HG03571 (cell line): ENCODE results near the gene VIP.
"Not testable (repeated sequence)": the region's sequence is repeated elsewhere in the genome, so short reads cannot be mapped to it uniquely, and the experiment has no call there.

Experiments used
- ATAC-seq: cut with Tn5 transposase; IDR thresholded peaks from one replicate; pipeline ENCODE4 v1.9.1; 2021; ENCODE audit not compliant: unreplicated experiment

The VIP gene

DNA sequence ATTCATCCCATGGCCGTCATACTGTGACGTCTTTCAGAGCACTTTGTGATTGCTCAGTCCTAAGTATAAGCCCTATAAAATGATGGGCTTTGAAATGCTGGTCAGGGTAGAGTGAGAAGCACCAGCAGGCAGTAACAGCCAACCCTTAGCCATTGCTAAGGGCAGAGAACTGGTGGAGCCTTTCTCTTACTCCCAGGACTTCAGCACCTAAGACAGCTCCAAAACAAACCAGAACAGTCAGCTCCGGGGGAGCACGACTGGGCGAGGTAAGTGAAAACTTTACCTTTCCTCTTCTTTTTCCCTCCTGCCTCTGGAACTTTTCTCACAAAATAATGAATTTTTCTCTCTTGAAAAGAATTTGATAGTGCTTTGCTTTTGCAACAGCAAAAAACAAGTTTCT, at the start of gene VIP:
TSS of gene VIP (plus strand) at position 104 of the 400 bp plus-strand sequence. CDS start 1,381 bp downstream, outside the sequence.
- no peak for ATAC-seq

DNA sequence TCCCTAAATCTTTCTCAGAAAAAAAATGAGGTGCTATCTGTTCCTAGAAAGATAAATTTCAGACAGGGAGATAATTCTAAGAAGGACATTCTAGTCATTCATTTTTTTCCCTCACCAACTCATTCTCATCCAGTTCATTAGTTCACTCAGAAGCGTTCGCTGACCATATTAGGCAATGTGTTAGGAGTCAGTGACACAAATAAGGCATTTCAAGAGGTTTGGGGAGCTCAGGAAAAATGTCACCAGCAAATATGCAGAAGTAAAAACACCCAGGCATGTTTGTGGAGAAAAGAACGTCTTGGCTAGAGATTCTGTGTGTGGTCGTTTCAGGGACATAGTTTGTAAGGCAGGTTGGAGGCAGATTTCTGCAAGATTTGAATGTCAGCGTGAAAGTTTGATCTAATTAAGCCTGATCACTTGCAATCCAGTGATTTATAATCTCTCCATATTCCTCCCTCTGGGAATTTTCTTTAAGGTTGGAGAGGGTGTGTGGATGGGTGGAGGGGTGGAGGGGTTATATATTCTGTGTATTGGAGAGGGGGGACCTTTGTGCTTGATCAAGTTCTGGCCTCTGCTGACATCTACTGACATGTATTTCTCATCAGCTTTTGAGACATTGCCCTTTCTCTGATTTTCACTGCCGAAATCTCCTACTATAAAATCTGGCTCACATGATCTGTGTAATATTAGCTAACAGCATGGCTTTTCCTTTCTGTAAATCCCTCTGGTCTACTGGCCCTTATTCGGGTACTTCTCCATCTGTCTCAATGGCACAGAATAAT, 49.3 kb upstream of the VIP start:
- no peak for ATAC-seq

DNA sequence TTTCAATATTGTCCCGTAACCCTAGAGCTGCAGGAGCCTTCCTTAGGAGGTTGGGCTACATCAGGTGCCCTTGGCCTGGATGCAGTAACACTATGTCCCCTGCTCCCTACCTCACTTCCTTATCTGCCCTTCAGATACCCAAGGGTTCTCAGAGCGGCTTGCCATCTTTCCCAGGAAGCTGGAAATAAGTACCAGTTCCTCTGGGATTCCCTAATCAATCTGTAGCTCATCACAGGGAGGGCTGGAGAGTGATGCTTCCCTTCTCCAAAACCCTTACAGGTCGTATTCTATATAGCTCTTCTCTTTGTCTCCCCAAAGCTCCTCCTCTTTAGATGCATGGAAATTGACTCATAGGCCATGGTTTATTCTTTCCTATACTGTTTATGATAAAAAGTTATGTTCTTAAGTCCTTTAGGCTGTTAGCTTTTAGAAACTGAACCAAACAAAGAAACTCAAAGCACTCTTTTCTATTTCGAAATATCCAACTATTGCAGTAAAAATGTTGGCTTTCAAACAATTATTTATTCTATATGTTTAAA, 48.7 kb upstream of the VIP start:
- ATAC-seq = no peak

DNA sequence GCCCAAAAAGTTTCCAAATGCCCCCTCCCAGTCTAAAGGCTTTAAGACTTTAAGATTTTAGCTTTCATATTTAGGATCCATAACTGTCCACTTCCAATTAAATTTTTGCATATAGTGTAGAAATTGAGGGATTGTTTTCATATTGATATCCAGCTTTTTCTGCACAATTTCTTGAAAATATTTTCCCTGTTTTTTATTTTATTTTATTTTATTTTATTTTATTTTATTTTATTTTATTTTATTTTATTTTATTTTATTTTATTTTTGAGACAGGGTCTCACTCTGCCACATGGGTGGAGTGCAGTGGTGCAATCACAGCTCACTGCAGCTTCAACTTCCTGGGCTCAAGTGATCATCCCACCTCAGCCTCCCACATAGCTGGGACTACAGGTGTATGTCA, 46.8 kb upstream of the VIP start:
- ATAC-seq = not testable (repeated sequence)

DNA sequence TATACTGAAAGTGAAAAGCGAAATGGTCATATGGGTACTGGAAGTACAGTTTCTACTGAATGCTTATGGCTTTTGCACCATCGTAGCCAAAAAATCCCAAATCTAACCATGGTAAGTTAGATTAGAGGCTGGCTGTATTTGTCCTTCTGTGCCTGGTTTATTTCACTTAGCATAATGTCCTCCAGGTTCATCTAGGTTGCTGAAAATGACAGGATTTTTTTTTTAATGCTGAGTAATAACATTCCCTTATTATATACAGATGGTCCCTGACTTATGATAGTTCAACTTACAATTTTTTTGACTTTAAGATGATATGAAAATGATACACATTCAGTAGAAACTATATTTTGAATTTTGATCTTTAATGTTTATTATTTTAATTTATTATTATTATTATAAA, 45.3 kb upstream of the VIP start:
- no peak for ATAC-seq

DNA sequence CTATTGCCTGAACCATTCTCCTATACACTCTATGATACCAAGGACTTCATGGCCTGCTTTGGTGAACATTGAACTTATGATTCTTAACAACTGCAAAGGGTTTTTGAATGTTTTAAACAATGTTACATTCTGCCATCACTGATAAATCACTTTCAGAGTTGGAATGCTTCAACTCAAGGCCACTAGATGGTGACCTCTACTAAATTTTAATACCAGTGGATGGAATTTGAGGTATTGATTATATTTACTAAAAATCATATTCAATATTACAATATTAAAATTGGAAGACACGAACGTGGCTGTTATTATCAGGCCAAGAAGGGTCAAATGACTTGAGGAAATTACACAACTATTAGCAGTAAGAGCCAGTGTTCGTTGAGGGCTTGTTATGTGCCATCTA, 34.3 kb upstream of the VIP start:
- no peak for ATAC-seq

DNA sequence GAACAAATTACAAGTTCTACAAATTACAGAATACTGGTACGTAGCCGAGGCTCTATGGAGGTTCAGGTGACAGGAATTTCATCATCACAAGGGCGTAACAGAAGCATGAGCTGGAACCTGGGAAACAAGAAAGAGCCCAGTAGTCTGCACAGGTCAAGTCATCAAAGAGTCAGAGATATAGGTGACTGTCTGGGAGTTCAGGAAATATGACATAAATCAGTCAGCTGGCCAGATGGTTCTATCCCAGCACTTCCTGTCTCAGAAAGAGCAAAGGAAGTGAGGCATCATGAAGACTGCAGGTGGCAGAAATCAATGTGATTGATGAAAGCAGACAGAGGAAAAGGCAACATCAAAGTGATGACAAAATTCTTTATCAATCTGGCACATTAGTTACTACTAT, 29.6 kb upstream of the VIP start:
- no peak for ATAC-seq

DNA sequence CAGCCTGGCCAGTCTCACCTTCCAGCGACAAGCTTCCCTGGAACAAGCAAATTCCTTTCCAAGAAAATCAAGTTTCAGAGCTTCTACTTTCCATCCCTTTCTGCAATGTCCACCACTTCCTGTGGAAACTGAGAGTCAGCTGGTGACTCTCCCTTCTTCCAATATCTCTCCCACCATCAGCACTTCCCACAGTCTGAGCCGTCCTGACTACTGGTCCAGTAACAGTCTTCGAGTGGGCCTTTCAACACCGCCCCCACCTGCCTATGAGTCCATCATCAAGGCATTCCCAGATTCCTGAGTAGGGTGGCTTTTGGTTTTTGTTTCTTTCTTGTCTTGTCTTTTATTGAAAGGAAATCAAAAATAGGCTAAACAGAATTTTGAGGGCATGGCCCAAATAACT, 28.6 kb upstream of the VIP start:
- ATAC-seq = no peak

DNA sequence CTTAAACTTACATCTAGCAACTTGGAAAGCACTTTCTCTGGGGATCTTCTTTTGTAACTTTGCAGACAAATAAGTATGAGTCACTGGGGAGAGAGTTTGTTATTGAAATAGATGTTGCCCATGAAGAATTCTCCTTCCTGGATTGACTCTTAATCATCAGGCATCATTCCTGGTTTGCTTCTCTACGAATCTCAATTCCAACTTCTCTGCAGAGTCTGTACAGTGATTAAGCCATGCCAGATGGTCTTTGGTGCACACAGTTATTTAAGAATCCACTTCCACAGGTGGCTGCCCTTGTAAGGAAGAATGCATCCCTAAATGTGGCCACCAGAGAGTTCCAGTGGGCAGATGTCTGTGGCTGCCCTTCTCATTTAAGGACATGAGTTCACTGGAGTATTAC, 27.2 kb upstream of the VIP start:
- ATAC-seq = no peak

DNA sequence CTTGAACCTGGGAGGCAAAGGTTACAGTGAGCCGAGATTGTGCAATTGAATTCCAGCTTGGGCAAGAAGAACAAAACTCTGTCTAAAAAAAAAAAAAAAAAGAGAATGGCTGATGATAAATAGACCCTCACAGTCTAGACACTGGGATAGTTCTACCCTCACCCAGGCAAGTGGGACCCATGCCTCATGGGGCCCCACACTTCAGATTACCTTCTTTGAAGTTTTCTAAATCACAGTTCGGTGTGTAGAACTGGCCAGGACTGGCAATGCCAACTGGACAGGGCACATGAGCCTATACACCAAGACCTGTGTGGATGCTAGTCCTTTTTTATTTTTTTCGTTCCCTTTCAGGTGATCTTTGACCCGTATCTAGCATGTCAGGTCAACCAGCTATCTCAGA, 24.3 kb upstream of the VIP start:
- ATAC-seq = no peak

DNA sequence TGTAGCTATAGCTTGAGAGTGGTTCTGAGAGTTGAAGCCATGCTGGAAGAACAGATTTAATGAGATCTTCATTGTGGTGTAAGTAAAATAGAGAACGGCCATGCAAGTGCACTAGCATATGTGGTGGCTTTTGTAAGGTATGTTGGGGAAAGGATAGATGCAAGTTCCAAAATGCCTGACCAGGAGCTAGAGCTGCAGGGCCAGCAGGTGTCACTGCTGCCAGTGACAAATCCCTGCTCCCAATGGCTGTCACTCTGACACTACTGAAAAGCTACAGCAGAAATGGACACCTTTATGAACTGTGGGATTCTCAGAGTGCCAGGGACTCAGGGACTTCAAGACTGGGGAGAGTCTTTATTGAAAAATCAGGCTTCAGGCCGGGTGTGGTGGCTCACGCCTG, 23.1 kb upstream of the VIP start:
- no peak for ATAC-seq

DNA sequence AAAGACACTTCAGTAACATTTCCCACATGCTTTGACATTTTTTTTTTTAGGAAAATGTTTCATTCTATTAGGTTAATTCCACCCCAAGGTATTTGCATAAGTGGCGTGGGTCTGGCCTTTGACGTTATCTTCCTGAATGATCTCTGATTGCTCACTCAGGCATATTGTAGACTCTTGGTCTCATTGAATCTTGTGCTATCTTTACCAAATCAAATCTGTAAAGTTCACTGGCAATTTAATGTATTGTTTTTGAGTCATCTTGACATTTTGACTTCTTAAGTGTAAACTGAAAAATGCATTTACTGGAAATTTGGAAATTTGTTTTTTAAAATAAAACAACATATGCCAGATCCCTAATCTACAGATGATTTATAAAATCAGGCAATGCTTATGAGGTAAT, 16.0 kb upstream of the VIP start:
- no peak for ATAC-seq

DNA sequence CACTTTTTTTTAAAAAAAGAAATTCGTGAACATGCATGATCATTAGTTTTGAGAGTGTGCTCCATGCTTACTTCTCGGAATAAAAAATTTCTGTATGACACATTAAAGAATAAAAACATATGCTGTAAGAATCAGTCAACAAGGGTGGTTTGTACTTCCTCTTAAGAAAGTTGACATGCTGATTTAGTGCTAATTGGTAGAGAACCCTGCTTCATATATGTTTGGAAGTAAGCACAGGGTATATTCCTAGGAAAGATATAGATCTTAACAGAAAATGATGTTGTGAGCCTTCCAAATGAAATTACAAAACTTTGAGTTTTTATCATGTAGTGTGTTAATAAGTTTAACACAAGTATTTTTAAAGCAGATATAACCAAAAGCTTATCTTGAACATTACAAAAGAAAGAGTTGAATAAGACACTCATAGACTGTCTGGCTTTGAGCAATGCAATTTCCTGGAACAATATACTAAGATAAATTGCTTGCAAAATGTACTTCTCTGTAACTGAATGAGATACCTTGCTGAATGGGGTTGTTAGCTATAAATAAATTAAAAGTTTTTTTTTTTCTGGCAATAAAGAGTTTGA, 13.8 kb upstream of the VIP start:
- no peak for ATAC-seq

DNA sequence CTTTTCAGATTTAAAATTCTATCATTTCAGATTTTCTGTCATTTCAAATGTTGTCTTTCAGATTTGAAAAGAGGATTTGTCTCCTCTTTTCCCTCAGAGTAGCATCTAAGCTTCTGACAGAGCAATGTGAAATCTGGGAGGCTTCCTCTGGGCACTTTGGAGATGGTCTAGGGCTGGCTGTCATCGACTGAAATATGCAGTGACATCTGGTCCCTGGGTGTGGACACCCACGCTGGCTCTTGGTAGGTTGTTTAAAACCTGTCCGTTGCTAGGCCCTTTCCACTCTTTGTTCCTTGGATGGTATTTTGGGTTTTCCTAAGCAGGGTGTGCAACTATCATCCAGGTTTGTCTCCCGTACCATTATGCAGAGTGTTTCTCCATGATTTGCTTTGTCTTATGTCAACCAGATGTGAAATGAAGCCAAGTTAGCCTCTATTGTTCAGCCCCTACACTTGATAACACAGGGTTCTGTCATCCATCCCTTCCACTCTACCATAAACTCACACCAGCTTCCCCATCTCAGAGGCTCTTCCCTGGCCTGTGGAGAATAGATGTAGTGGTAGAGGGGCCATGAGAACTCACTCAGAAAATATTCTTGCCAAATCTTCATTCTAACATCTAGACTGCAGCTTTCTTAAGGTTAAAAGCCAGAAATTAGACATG, 5.0 kb upstream of the VIP start:
- no peak for ATAC-seq

DNA sequence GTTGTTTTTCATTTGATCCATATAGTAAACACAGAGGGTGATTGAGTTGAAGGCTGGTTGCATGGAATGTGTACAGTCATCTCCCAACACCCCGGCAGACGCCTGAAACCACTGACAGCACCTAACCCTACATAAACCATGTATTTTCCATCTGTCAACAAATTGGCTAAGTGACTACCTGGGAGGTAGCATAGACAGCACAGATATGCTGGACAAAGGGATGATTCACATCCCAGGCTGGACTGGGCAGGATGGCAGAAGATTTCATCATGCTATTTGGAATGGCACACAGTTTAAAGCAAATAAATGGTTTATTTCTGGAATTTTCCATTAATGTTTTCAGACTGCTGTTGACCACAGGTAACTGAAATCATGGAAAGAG, 4.4 kb upstream of the VIP start:
- ATAC-seq = no peak

DNA sequence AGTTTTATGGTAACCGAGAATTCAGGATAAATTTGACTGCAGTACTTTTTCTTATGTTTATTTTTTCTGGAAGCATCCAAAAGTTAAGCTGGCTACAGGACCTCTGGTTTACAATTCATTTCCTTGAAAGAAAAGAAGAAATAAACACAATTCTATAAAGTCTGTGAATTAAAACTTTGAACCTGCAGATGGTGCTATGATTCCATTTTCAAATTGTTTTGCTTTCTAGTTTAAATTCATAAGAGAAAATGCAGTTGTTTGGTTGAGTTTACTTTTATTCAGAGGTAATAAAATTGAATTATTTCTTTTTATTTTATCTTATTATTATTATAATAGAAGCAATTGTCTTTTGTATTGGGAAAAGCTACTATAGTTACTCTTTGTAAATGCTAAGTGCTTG, 1.8 kb upstream of the VIP start:
- ATAC-seq = no peak

DNA sequence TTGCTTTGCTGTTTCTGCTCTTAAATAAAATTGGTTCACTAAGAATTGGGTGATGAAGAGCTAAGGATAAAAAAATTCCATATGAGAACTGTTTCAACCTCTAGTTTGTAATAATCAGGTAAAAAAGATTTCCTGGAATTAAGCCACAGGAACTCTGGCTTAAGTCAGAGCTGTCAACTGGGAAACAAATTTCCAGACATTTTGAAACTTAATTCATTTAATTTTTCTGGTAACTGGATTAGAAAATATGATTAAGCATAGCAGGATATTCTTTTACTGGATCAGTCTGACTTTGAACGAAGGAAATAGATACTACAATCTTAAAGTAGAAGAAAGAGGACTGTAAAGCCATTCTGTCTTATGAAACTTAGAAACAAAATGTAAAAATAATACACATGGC, 1.3 kb upstream of the VIP start:
- ATAC-seq = no peak

DNA sequence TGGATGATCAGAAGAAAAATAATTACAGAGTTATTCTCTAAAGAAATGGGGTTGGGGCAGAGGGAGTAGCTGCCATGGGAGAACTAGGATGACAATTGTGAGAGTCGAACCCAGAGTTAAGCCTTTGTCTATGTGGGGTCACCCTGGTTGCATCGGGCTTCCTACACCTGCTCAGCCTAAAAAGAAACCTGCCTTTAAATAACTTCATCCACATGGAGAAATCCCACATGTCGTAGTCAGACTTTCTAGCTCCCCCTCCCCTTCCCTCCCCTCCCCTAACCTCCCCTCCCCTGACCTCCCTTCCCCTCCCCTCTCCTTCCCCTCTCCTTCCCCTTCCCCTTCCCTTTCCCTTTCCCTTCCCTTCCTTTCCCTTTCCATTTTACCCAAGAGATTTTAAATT, 14.7 kb downstream of the VIP start:
- no peak for ATAC-seq

DNA sequence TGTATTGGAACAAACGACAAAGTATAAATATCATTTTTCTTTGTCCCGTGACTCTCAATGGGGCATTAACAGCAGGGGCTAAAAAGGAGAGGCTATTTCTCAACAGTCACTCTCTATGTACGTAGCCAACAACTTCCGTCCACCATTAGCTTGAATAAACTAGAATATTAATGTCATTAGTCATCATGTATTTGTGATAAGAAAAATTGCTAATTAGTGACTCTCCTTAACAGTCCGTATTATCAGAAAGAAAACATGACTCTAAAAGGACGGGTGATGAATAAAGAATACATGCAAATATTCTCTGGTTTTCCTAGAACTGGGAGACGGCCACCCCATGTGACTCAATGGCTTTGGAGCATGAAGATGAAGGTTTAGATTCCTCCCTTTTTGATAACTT, 18.6 kb downstream of the VIP start:
- ATAC-seq = no peak

DNA sequence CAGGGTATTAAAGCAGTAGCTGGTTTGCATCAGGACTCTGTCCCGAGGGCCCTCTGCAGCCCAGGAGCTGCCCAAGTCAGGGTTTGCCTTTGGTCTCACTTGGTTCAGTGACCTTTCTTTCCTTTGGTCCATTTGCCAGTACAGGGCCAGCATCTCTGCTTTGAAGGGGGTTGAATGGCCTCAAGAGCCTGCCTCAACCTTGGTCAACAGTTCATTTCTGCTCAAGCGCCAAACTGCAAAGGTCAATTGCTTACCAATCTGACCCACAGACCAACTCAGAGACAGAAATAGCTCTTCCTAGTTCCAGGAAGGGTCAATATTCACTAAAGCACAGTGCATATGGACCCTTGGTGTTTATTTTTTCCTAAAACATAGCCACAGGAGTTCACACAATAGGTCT, 19.4 kb downstream of the VIP start:
- ATAC-seq = no peak

DNA sequence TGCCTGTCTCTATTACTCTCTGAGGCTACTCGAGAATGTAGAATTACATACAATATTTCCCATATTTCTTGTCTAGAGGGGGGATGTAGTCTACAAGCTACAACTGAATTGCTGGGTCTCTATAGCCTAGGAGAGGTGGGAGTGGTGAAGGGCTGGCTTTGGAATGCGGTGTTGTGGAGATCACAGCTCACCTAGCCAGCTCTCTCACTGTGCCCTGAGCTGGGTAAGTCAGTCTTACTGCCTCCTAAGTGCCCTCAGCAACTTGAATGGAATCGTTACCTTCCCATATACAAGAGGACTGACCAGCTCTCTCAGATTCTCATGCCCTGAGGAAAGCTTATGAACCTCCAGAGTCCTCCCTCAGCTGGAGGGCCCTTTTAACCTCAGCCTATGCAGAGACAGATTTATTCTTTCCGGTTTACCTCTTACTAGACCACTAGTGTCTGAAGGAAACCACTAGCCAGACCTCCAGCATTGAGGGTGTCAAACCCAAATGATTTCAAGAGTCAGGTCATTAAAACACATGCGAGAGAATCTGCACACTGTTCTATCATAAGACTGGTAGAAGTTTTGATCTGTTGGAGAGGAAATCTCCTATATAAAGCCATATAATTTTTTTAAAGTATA, 20.6 kb downstream of the VIP start:
- no peak for ATAC-seq

DNA sequence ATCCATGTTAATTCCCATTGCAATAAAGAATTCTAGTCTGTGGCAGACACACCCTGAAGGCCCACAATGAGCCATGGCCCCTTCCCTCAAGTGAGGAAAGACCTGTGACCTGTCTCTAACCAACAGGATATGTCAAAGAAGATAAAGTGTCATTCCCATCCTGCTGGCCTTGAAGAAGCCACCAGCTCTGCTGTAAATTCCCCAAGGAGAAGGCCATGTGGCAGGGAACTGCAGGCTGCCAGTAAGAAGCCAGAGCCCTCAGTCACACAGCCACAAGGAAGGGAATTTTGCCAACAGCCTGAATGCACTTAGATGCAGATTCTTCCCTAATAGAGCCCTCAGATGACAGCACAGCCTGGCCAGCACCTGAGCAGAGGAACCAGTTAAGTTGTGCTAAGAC, 24.8 kb downstream of the VIP start:
- ATAC-seq = no peak
